Suppressor macrophage treated with lipopolysaccharide for 1 hour (primary cell): ENCODE measurements around the gene TMEM212.
"Not testable (repeated sequence)": the region's sequence is repeated elsewhere in the genome, so short reads cannot be mapped to it uniquely, and the experiment has no call there.

Experiments
- DNase-seq, 3 donors: peaks; one replicate each; pipeline ENCODE4 v3.0.0-alpha.2; 2020 to 2022

Gene TMEM212

GRCh38 chr3:171813278-171813896, 29.8 kb upstream of the TMEM212 start:
- DNase-seq: no peak

- peak; percentile 91 to 98 (median 95) for DNase-seq
These were observed 29.2 kb upstream of the TMEM212 start for GRCh38 chr3:171813897-171814460.

- not testable (repeated sequence) for DNase-seq
These were observed 28.5 kb upstream of the TMEM212 start for GRCh38 chr3:171814662-171815061.

GRCh38 chr3:171815973-171816595, 27.1 kb upstream of the TMEM212 start:
- DNase-seq: no peak

- DNase-seq: no peak
These were observed 25.9 kb upstream of the TMEM212 start for GRCh38 chr3:171817074-171817800.

- no peak for DNase-seq
These were observed 22.1 kb upstream of the TMEM212 start for GRCh38 chr3:171821044-171821443.

GRCh38 chr3:171821778-171822358, 21.3 kb upstream of the TMEM212 start:
- DNase-seq: no peak

- DNase-seq: no peak
These were observed 20.6 kb upstream of the TMEM212 start for GRCh38 chr3:171822431-171823106.

- DNase-seq: peak; percentile 60 to 72 (median 69)
These were observed 19.0 kb upstream of the TMEM212 start for GRCh38 chr3:171824116-171824515.

- DNase-seq: peak; percentile 82 to 88 (median 85)
These were observed 18.3 kb upstream of the TMEM212 start for GRCh38 chr3:171824824-171825221.

GRCh38 chr3:171825222-171825828, 17.8 kb upstream of the TMEM212 start:
- DNase-seq: peak; percentile 89 to 99 (median 98)

GRCh38 chr3:171827385-171827784, 15.8 kb upstream of the TMEM212 start:
- no peak for DNase-seq

GRCh38 chr3:171827836-171828458, 15.2 kb upstream of the TMEM212 start:
- no peak for DNase-seq

GRCh38 chr3:171828902-171829770, 14.0 kb upstream of the TMEM212 start:
- peak in 2 of 3 donors; percentile 55 to 66 for DNase-seq

GRCh38 chr3:171829841-171830517, 13.2 kb upstream of the TMEM212 start:
- DNase-seq: peak; percentile 66 to 73 (median 69)

- no peak for DNase-seq
These were observed 12.7 kb upstream of the TMEM212 start for GRCh38 chr3:171830518-171830875.

GRCh38 chr3:171831936-171832335, 11.2 kb upstream of the TMEM212 start:
- no peak for DNase-seq

- DNase-seq: no peak
These were observed 10.2 kb upstream of the TMEM212 start for GRCh38 chr3:171832989-171833388.

GRCh38 chr3:171833789-171834460, 9.2 kb upstream of the TMEM212 start:
- peak; percentile 40 to 75 (median 66) for DNase-seq

- no peak for DNase-seq
These were observed 8.7 kb upstream of the TMEM212 start for GRCh38 chr3:171834461-171834801.
